Lower leg skin (tissue), 4 donors: ENCODE results near the gene DCAF11. TPM values are rescaled to one million over a fixed set of nuclear protein-coding genes. Genes with fewer than 3 reads are reported as not detected.

Experiments used
- DNase-seq, 2 donors: peaks; one replicate each; pipeline ENCODE4 v3.0.0-alpha.2; 2019; ENCODE audit warnings: low spot score in 2 of 2
- H3K4me3 ChIP-seq: fragments of 200-600 bp; sonication (generic); 2 replicates; pipeline ENCODE4 v1.5.1; 2017; ENCODE audit warnings: mild to moderate bottlenecking, low read depth; ENCODE audit not compliant: poor library complexity, severe bottlenecking
- CTCF ChIP-seq, 3 donors: fragments of 450-650 bp; IDR thresholded peaks; one replicate each; pipeline ENCODE4 v1.5.1; 2016; ENCODE audit warnings: antibody characterized with exemption in 3 of 3, mild to moderate bottlenecking in 3 of 3, moderate library complexity in 2 of 3
- POLR2A ChIP-seq, 2 donors: fragments of 450-650 bp; IDR thresholded peaks; one replicate each; pipeline ENCODE4 v1.6.1; 2016 to 2017; ENCODE audit warnings: antibody characterized with exemption in 2 of 2, mild to moderate bottlenecking in 1 of 2, moderate library complexity in 1 of 2
- WGBS, 2 donors: methylation state at CpG; one replicate each; pipeline ENCODE4 v1.1.5; 2018; 5-methylcytosine and 5-hydroxymethylcytosine counted together
- intact Hi-C: fragments of 100-400 bp; cut with DNase I; formaldehyde crosslinking; loops from one replicate; pipeline ENCODE4 v1.15.0; 2023; ENCODE audit warnings: low total_unique reads
- total RNA-seq, 4 donors: library from RNA; depleted of rRNA; stranded (reverse); fragments of >200 nt; gene quantifications; one replicate each; pipeline ENCODE4 v1.1.0, GENCODE V29; 2016

Gene DCAF11
- total RNA-seq, 4 donors from 2014 or later = 53.3 to 134 (median 64.3) TPM

GRCh38 chr14:24067133-24068082 is 47.2 kb upstream of the DCAF11 start:
- intact Hi-C loops = no loop called here
- no peak for TF ChIP-seq POLR2A (IDR thresholded peaks at IDR 0.05)
- TF ChIP-seq CTCF (IDR thresholded peaks at IDR 0.05) = no peak
- DNase-seq = no peak
- WGBS, 2 donors = 92 to 95% methylated on average over 12 of the region's 12 CpGs
- no peak overlapping the region for H3K4me3 ChIP-seq

- intact Hi-C loops = no loop called here
- TF ChIP-seq POLR2A (IDR thresholded peaks at IDR 0.05) (no peak), CTCF (IDR thresholded peaks at IDR 0.05) (no peak)
- H3K4me3 ChIP-seq = no peak overlapping the region
- WGBS, 2 donors = 86 to 87% methylated on average over 9 of the region's 10 CpGs
- DNase-seq = no peak
Measured at GRCh38 chr14:24068711-24069410, 45.7 kb upstream of the DCAF11 start.

- intact Hi-C loops = no loop called here
- no peak for TF ChIP-seq POLR2A (IDR thresholded peaks at IDR 0.05)
- no peak for TF ChIP-seq CTCF (IDR thresholded peaks at IDR 0.05)
- DNase-seq = no peak
- no peak overlapping the region for H3K4me3 ChIP-seq
- 76 to 96% methylated on average over 5 to 6 of the region's 6 CpGs for whole genome bisulfite sequencing, 2 donors
Measured at GRCh38 chr14:24069411-24069735, 45.2 kb upstream of the DCAF11 start.

GRCh38 chr14:24070285-24071143 is 44.1 kb upstream of the DCAF11 start:
- intact Hi-C loops = no loop called here
- no peak for TF ChIP-seq POLR2A (IDR thresholded peaks at IDR 0.05)
- TF ChIP-seq CTCF (IDR thresholded peaks at IDR 0.05) = no peak
- DNase-seq = no peak
- 72 to 75% methylated on average over 10 of the region's 10 CpGs for WGBS, 2 donors
- H3K4me3 ChIP-seq = no peak overlapping the region

GRCh38 chr14:24071144-24071697 is 43.4 kb upstream of the DCAF11 start, which contains the start of gene CPNE6:
Gene CPNE6 (plus strand): TSS chr14:24071562. CDS start chr14:24072937, 1,375 bp downstream.
- no peak within 1 kb of the TSS for H3K4me3 ChIP-seq
- WGBS, 2 donors = 37 to 43% methylated on average over 15 to 16 of the region's 19 CpGs
- intact Hi-C loops = no loop called here
- TF ChIP-seq CTCF (IDR thresholded peaks at IDR 0.05) (no peak), POLR2A (IDR thresholded peaks at IDR 0.05) (no peak)
- no peak for DNase-seq
